WTC11 (cell line): Measurements from ENCODE around the gene MTUS2. TPM values are rescaled to one million over a fixed set of nuclear protein-coding genes. Genes with fewer than 3 reads are reported as not detected.

ENCODE experiments used
- ATAC-seq: fragments of 200-7000 bp; cut with Tn5 transposase; 2 replicates; pipeline ENCODE4 v1.10.0; 2021; ENCODE audit warnings: mild to moderate bottlenecking, moderate library complexity
- CTCF ChIA-PET: fragments of 300-600 bp; sonication (Branson Sonifier 250); formaldehyde crosslinking; loops from one replicate; lab custom pipeline; 2021; ENCODE audit warnings: antibody characterized with exemption; lab: Charles Lee
- POLR2A ChIA-PET: fragments of 350-600 bp; sonication (Branson Sonifier 250); formaldehyde crosslinking; loops from one replicate; lab custom pipeline; 2021; ENCODE audit warnings: antibody characterized with exemption; lab: Charles Lee
- DNase-seq: peaks from one replicate; pipeline ENCODE4 v3.0.0; 2021; ENCODE audit warnings: low spot score
- H3K27ac Mint-ChIP-seq: 2 replicates; pipeline ENCODE4 v1.8.0; 2021; ENCODE audit warnings: mixed read lengths
- H3K27me3 Mint-ChIP-seq: 2 replicates; pipeline ENCODE4 v1.8.0; 2021; ENCODE audit warnings: low read depth, mild to moderate bottlenecking, moderate library complexity, mixed read lengths
- H3K36me3 Mint-ChIP-seq: 2 replicates; pipeline ENCODE4 v1.8.0; 2021; ENCODE audit warnings: mixed read lengths
- H3K4me1 Mint-ChIP-seq: 2 replicates; pipeline ENCODE4 v1.8.0; 2022; ENCODE audit warnings: mixed read lengths
- H3K4me3 Mint-ChIP-seq: 2 replicates; pipeline ENCODE4 v1.8.0; 2021; ENCODE audit warnings: mild to moderate bottlenecking, moderate library complexity, mixed read lengths
- H3K9me3 Mint-ChIP-seq: 2 replicates; pipeline ENCODE4 v1.8.0; 2021; ENCODE audit warnings: mixed read lengths
- AFF4 ChIP-seq: sonication (generic); formaldehyde crosslinking; IDR thresholded peaks from 2 replicates; pipeline ENCODE4 v1.8.1; 2023; ENCODE audit warnings: mild to moderate bottlenecking, missing genetic modification reagents, borderline replicate concordance
- CREB1 ChIP-seq: sonication (generic); formaldehyde crosslinking; IDR thresholded peaks from 2 replicates; pipeline ENCODE4 v1.8.0; 2023; ENCODE audit warnings: mild to moderate bottlenecking, missing genetic modification reagents
- CTCF ChIP-seq: fragments of 200-600 bp; IDR thresholded peaks from 2 replicates; pipeline ENCODE4 v1.8.0; 2022; ENCODE audit warnings: antibody characterized with exemption
- ELF4 ChIP-seq: sonication (generic); formaldehyde crosslinking; IDR thresholded peaks from 2 replicates; pipeline ENCODE4 v1.8.1; 2022; ENCODE audit warnings: low read depth, mild to moderate bottlenecking, moderate library complexity, missing genetic modification reagents
- GABPB1 ChIP-seq: sonication (generic); formaldehyde crosslinking; IDR thresholded peaks from 2 replicates; pipeline ENCODE4 v1.8.1; 2023; ENCODE audit warnings: mild to moderate bottlenecking, missing genetic modification reagents
- HMGA2 ChIP-seq: fragments of 250-450 bp; sonication (Bioruptor Pico); IDR thresholded peaks from 2 replicates; pipeline ENCODE4 v1.4.0; 2021; ENCODE audit warnings: mild to moderate bottlenecking, moderate library complexity
- IRF1 ChIP-seq: sonication (generic); formaldehyde crosslinking; IDR thresholded peaks from 2 replicates; pipeline ENCODE4 v1.8.0; 2023; ENCODE audit warnings: missing genetic modification reagents
- NR2C2 ChIP-seq: sonication (generic); formaldehyde crosslinking; IDR thresholded peaks from 2 replicates; pipeline ENCODE4 v1.8.0; 2022; ENCODE audit warnings: mild to moderate bottlenecking, missing genetic modification reagents
- SOX15 ChIP-seq: fragments of 250-450 bp; sonication (Bioruptor Pico); IDR thresholded peaks from 2 replicates; pipeline ENCODE4 v1.9.0; 2021; ENCODE audit warnings: mild to moderate bottlenecking
- SP1 ChIP-seq: sonication (generic); formaldehyde crosslinking; conservative IDR thresholded peaks from 2 replicates; pipeline ENCODE4 v1.8.1; 2022; ENCODE audit warnings: missing genetic modification reagents
- TEAD1 ChIP-seq: sonication (generic); formaldehyde crosslinking; IDR thresholded peaks from 2 replicates; pipeline ENCODE4 v1.8.0; 2022; ENCODE audit warnings: mild to moderate bottlenecking, missing genetic modification reagents
- ZNF281 ChIP-seq: sonication (generic); formaldehyde crosslinking; IDR thresholded peaks from 2 replicates; pipeline ENCODE4 v1.8.0; 2023; ENCODE audit warnings: mild to moderate bottlenecking, missing genetic modification reagents
- ZNF512 ChIP-seq: sonication (generic); formaldehyde crosslinking; IDR thresholded peaks from 2 replicates; pipeline ENCODE4 v1.8.1; 2022; ENCODE audit warnings: missing genetic modification reagents, borderline replicate concordance
- ZSCAN18 ChIP-seq: fragments of 250-450 bp; sonication (Bioruptor Pico); IDR thresholded peaks from 2 replicates; pipeline ENCODE4 v2.1.2; 2022; ENCODE audit warnings: mild to moderate bottlenecking, moderate library complexity
- total RNA-seq: library from RNA; stranded (reverse); gene quantifications from 3 replicates; pipeline ENCODE4 v1.2.3, GENCODE V29; 2021

Gene MTUS2
- total RNA-seq, 1 experiment from 2014 or later = 0.22 TPM

- no peak for ATAC-seq
- peak overlapping the region; percentile 64; the same call in 1 of the 2 replicates for H3K27ac Mint-ChIP-seq
- no peak overlapping the region for H3K4me3 Mint-ChIP-seq
- no peak for DNase-seq
- no peak for TF ChIP-seq ZNF512 (CRISPR knock-in tag)
- TF ChIP-seq IRF1 (CRISPR knock-in tag) = no peak
- TF ChIP-seq ZSCAN18 (CRISPR knock-in tag) = no peak
- TF ChIP-seq GABPB1 (CRISPR knock-in tag) = no peak
- TF ChIP-seq TEAD1 (CRISPR knock-in tag) = no peak
- TF ChIP-seq ZNF281 (CRISPR knock-in tag) = no peak
- TF ChIP-seq CREB1 (CRISPR knock-in tag) = no peak
- no peak for TF ChIP-seq SP1 (CRISPR knock-in tag)
- no peak for TF ChIP-seq ELF4 (CRISPR knock-in tag)
- TF ChIP-seq SOX15 = no peak
- no peak for TF ChIP-seq CTCF
- TF ChIP-seq NR2C2 = no peak
- TF ChIP-seq HMGA2 (CRISPR knock-in tag) = no peak
- TF ChIP-seq AFF4 (CRISPR knock-in tag) = no peak
- TF ChIP-seq, all 79 proteins: peak for 0
- ChIA-PET POLR2A (interaction anchor here (0.9 kb wide), 1 partner anchor 57 kb away, joined by 3 read pairs; the partner anchor contains the start of gene SLC7A1), CTCF (interaction anchor here (1.8 kb wide), 1 partner anchor 169 kb away, joined by 6 read pairs; no protein-coding TSS in a partner anchor)
- H3K27me3 Mint-ChIP-seq = no peaks in the 10 kb centered on the region
- H3K36me3 Mint-ChIP-seq = peaks cover 28% of the 10 kb centered on the region
- H3K9me3 Mint-ChIP-seq = no peaks in the 10 kb centered on the region
- peaks cover 42% of the 10 kb centered on the region for H3K4me1 Mint-ChIP-seq
Observed at GRCh38 chr13:29538652-29539040, 718.5 kb downstream of the MTUS2 start.
